ENCODE measurements around the gene PHYKPL. TPM values are rescaled to one million over a fixed set of nuclear protein-coding genes. Genes with fewer than 3 reads are reported as not detected.

PHYKPL gene
- total RNA-seq, 8 experiments from 2014 or later = 7.9 to 141 (median 19.7) TPM

GRCh38 chr5:178194026-178194425 lies 38.6 kb downstream of the PHYKPL start:
- peak in 3 of 8 experiments; percentile 17 to 59 (median 54) for ATAC-seq (replicated peaks in 6 of 8)
- no peaks in the 10 kb centered on the region for H3K4me1 ChIP-seq (replicated peaks in 1 of 2)
- 0 to 86% (median 53%) methylated on average over 1 to 5 of the region's 7 CpGs; no CpG with 5 or more reads in 2 of the 10 experiments for WGBS, 10 experiments
- in situ Hi-C loops (cut with MboI; ENCODE audit: low pct_unique_long_range_greater_than_20kb in 2 of 9, low sequenced_read_pairs in 9 of 9, unreplicated experiment in 9 of 9) = no loop called here
- H3K4me3 ChIP-seq = no peak overlapping the region
- H3K27ac ChIP-seq = no peak overlapping the region

- Histone ChIP-seq H3K4me1 (replicated peaks in 1 of 2) (no peaks in the 10 kb centered on the region), H3K4me3 (no peak overlapping the region), H3K27ac (no peak overlapping the region)
- in situ Hi-C loops (cut with MboI; ENCODE audit: low pct_unique_long_range_greater_than_20kb in 2 of 9, low sequenced_read_pairs in 9 of 9, unreplicated experiment in 9 of 9) = no loop called here
- WGBS, 10 experiments = 10 to 85% (median 66%) methylated on average over 1 to 4 of the region's 8 CpGs; no CpG with 5 or more reads in 5 of the 10 experiments
- peak in 3 of 8 experiments; percentile 28 to 49 (median 38) for ATAC-seq (replicated peaks in 6 of 8)
These were observed 39.3 kb downstream of the PHYKPL start for GRCh38 chr5:178193251-178193809.

GRCh38 chr5:178192787-178193186 lies 39.8 kb downstream of the PHYKPL start:
- Histone ChIP-seq H3K4me3 (no peak overlapping the region), H3K27ac (no peak overlapping the region), H3K4me1 (replicated peaks in 1 of 2) (no peaks in the 10 kb centered on the region)
- 65 to 100% (median 79%) methylated on average over 1 to 6 of the region's 7 CpGs for WGBS, 10 experiments
- no peak for ATAC-seq (replicated peaks in 6 of 8)
- in situ Hi-C loops (cut with MboI; ENCODE audit: low pct_unique_long_range_greater_than_20kb in 2 of 9, low sequenced_read_pairs in 9 of 9, unreplicated experiment in 9 of 9) = no loop called here

- no peak overlapping the region for H3K4me3 ChIP-seq
- 38 to 100% (median 84%) methylated on average over 1 to 2 of the region's 2 CpGs; no CpG with 5 or more reads in 1 of the 10 experiments for WGBS, 10 experiments
- no peak for ATAC-seq (replicated peaks in 6 of 8)
- in situ Hi-C loops (cut with MboI; ENCODE audit: low pct_unique_long_range_greater_than_20kb in 2 of 9, low sequenced_read_pairs in 9 of 9, unreplicated experiment in 9 of 9) = no loop called here
- no peak overlapping the region for H3K27ac ChIP-seq
- no peaks in the 10 kb centered on the region for H3K4me1 ChIP-seq (replicated peaks in 1 of 2)
These were observed 40.4 kb downstream of the PHYKPL start for GRCh38 chr5:178192244-178192643.

- no peak for ATAC-seq (replicated peaks in 6 of 8)
- in situ Hi-C loops (cut with MboI; ENCODE audit: low pct_unique_long_range_greater_than_20kb in 2 of 9, low sequenced_read_pairs in 9 of 9, unreplicated experiment in 9 of 9) = no loop called here
- WGBS, 10 experiments = 67 to 93% (median 79%) methylated on average over 1 to 4 of the region's 4 CpGs; no CpG with 5 or more reads in 3 of the 10 experiments
These were observed 40.9 kb downstream of the PHYKPL start for GRCh38 chr5:178191661-178192060.

GRCh38 chr5:178189433-178189832 lies 43.2 kb downstream of the PHYKPL start:
- no peak for ATAC-seq (replicated peaks in 6 of 8)
- in situ Hi-C loops (cut with MboI; ENCODE audit: low pct_unique_long_range_greater_than_20kb in 2 of 9, low sequenced_read_pairs in 9 of 9, unreplicated experiment in 9 of 9) = no loop called here
- no peaks in the 10 kb centered on the region for H3K4me1 ChIP-seq (replicated peaks in 1 of 2)
- 54 to 100% (median 73%) methylated on average over 1 to 2 of the region's 2 CpGs; no CpG with 5 or more reads in 5 of the 10 experiments for WGBS, 10 experiments
- no peak overlapping the region for H3K4me3 ChIP-seq
- no peak overlapping the region for H3K27ac ChIP-seq

More at GRCh38 chr5:178191661-178192060, 40.9 kb downstream of the PHYKPL start:
- Histone ChIP-seq H3K4me3 (no peak overlapping the region), H3K4me1 (replicated peaks in 1 of 2) (no peaks in the 10 kb centered on the region), H3K27ac (no peak overlapping the region)

- in situ Hi-C loops (cut with MboI; ENCODE audit: low pct_unique_long_range_greater_than_20kb in 2 of 9, low sequenced_read_pairs in 9 of 9, unreplicated experiment in 9 of 9) = no loop called here
- Histone ChIP-seq H3K27ac (no peak within 1 kb of the TSS), H3K4me1 (replicated peaks in 1 of 2) (no peaks in the 10 kb centered on the region), H3K4me3 (no peak within 1 kb of the TSS)
- 30 to 100% (median 93%) methylated on average over 1 to 13 of the region's 27 CpGs; no CpG with 5 or more reads in 4 of the 10 experiments for WGBS, 10 experiments
- ATAC-seq (replicated peaks in 6 of 8) = no peak
These were observed 45.6 kb downstream of the PHYKPL start, which contains the start of gene GMCL2 for GRCh38 chr5:178187014-178187413. GMCL2 (minus strand) TSS chr5:178187371; CDS start chr5:178187299, 72 bp downstream.

- ATAC-seq (replicated peaks in 6 of 8) = no peak
- H3K27ac ChIP-seq = no peak overlapping the region
- no peaks in the 10 kb centered on the region for H3K4me1 ChIP-seq (replicated peaks in 1 of 2)
- WGBS, 10 experiments = 13 to 94% (median 65%) methylated on average over 1 to 6 of the region's 6 CpGs
- H3K4me3 ChIP-seq = no peak overlapping the region
- in situ Hi-C loops (cut with MboI; ENCODE audit: low pct_unique_long_range_greater_than_20kb in 2 of 9, low sequenced_read_pairs in 9 of 9, unreplicated experiment in 9 of 9) = no loop called here
These were observed 46.2 kb downstream of the PHYKPL start for GRCh38 chr5:178186427-178186826.

GRCh38 chr5:178182158-178182876 lies 50.3 kb downstream of the PHYKPL start:
- WGBS, 10 experiments = 21 to 100% (median 54%) methylated on average over 1 to 4 of the region's 4 CpGs
- no peak for ATAC-seq (replicated peaks in 6 of 8)
- in situ Hi-C loops (cut with MboI; ENCODE audit: low pct_unique_long_range_greater_than_20kb in 2 of 9, low sequenced_read_pairs in 9 of 9, unreplicated experiment in 9 of 9) = no loop called here
- H3K4me1 ChIP-seq (replicated peaks in 1 of 2) = no peaks in the 10 kb centered on the region
- H3K4me3 ChIP-seq = no peak overlapping the region
- H3K27ac ChIP-seq = no peak overlapping the region

GRCh38 chr5:178180141-178180863 lies 52.3 kb downstream of the PHYKPL start:
- Histone ChIP-seq H3K27ac (no peak overlapping the region), H3K4me3 (no peak overlapping the region), H3K4me1 (replicated peaks in 1 of 2) (no peaks in the 10 kb centered on the region)
- WGBS, 10 experiments = 0 to 63% (median 35%) methylated on average over 1 to 5 of the region's 9 CpGs
- in situ Hi-C loops (cut with MboI; ENCODE audit: low pct_unique_long_range_greater_than_20kb in 2 of 9, low sequenced_read_pairs in 9 of 9, unreplicated experiment in 9 of 9) = no loop called here
- peak in 1 of 8 experiments; percentile 24 for ATAC-seq (replicated peaks in 6 of 8)

GRCh38 chr5:178177569-178177968 lies 55.0 kb downstream of the PHYKPL start:
- WGBS, 10 experiments = 62 to 100% (median 85%) methylated on average over 1 to 5 of the region's 8 CpGs; no CpG with 5 or more reads in 5 of the 10 experiments

GRCh38 chr5:178176791-178177190 lies 55.8 kb downstream of the PHYKPL start:
- Histone ChIP-seq H3K4me1 (replicated peaks in 1 of 2) (no peaks in the 10 kb centered on the region), H3K4me3 (no peak overlapping the region), H3K27ac (no peak overlapping the region)
- 57 to 85% (median 71%) methylated on average over 1 to 5 of the region's 6 CpGs for WGBS, 10 experiments
- ATAC-seq (replicated peaks in 6 of 8) = no peak
- in situ Hi-C loops (cut with MboI; ENCODE audit: low pct_unique_long_range_greater_than_20kb in 2 of 9, low sequenced_read_pairs in 9 of 9, unreplicated experiment in 9 of 9) = no loop called here

More at GRCh38 chr5:178177569-178177968, 55.0 kb downstream of the PHYKPL start:
- no peak overlapping the region for H3K27ac ChIP-seq
- in situ Hi-C loops (cut with MboI; ENCODE audit: low pct_unique_long_range_greater_than_20kb in 2 of 9, low sequenced_read_pairs in 9 of 9, unreplicated experiment in 9 of 9) = no loop called here
- no peak for ATAC-seq (replicated peaks in 6 of 8)
- no peaks in the 10 kb centered on the region for H3K4me1 ChIP-seq (replicated peaks in 1 of 2)
- H3K4me3 ChIP-seq = no peak overlapping the region

GRCh38 chr5:178174456-178174855 lies 58.1 kb downstream of the PHYKPL start:
- WGBS, 10 experiments = 46 to 100% (median 83%) methylated on average over 1 to 3 of the region's 3 CpGs; no CpG with 5 or more reads in 1 of the 10 experiments
- H3K27ac ChIP-seq = no peak overlapping the region
- no peak overlapping the region for H3K4me3 ChIP-seq
- no peak for ATAC-seq (replicated peaks in 6 of 8)
- no peaks in the 10 kb centered on the region for H3K4me1 ChIP-seq (replicated peaks in 1 of 2)
- in situ Hi-C loops (cut with MboI; ENCODE audit: low pct_unique_long_range_greater_than_20kb in 2 of 9, low sequenced_read_pairs in 9 of 9, unreplicated experiment in 9 of 9) = loop anchor here in 4 of 9 experiments (25.0 kb wide), 2 partner anchors 112 to 562 kb away; partner anchors contain the start of gene B4GALT7 (in 1 of the 4)

Measured in motor neuron (in vitro differentiated cells).